GM04504 (cell line): ENCODE data around the gene GABBR2.

Experiments
- DNase-seq: peaks from one replicate; pipeline ENCODE4 v3.0.0-alpha.2; 2012; ENCODE audit warnings: low read depth

Gene GABBR2

GRCh38 chr9:98442114-98442513 lies 266.6 kb downstream of the GABBR2 start:
- DNase-seq: no peak

DNA sequence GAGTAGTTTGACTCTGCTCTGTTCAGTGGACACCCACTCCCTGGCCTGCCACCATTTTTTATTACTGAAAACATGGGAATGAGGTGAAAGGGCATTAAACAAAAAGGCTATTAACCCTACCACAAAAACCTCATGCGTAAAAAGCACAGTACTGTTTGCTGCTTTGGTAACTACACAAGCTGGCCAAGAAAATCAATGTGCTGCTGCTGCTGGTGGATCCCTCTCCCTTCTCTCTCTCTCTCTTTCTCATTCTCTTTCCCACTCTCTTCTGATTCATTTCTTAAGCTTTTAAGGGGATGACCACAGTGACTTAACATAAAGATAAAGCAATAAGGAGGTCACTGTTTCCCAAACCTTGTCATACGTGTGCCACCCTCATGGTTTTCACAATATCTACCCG lies 270.1 kb downstream of the GABBR2 start:
- no peak for DNase-seq

- DNase-seq: no peak
These were observed 271.2 kb downstream of the GABBR2 start for GRCh38 chr9:98437458-98438034.

- no peak for DNase-seq
These were observed 275.8 kb downstream of the GABBR2 start for GRCh38 chr9:98432960-98433359.

- DNase-seq: no peak
These were observed 276.6 kb downstream of the GABBR2 start for GRCh38 chr9:98432134-98432533.

- peak; percentile 17 for DNase-seq
These were observed 278.0 kb downstream of the GABBR2 start for GRCh38 chr9:98430535-98431292.

DNA sequence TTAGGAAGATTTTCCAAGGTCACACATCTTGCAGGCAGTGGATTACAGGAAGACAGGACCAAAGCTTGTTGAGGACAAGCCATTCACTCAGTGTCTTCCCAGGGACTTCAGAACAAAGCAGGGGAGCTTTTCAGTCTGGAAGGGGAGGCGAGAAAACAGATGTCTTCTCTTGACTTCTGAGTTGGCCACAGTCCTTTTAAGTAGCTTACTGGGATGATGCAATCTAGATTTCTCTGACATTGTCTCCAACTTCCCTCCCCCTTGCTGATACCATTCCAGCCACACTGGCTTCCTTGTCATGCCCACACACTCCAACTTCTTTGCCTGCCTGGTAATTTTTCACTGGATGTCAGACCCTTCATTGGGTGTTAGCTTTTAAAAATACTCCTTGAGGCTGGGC lies 279.1 kb downstream of the GABBR2 start:
- peak; percentile 67 for DNase-seq

DNA sequence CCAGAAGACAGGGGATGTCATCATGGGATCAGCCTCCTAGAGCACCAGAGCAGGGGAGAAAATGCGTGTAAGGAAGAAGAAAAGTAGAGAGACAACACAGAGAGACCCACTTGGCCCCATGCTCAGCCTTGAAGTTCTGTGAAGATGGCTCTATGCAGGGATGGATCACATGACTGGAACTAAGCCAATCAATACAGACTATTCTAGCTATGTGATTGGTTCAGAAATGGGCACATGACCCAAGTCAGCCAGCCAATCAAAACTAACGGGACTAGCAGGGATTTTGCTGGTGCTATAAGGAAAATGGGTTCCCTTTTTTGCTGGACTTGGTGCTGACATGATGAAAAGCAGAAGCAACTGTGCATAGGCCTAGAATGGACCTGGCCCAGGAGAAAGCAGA lies 280.3 kb downstream of the GABBR2 start:
- no peak for DNase-seq

DNA sequence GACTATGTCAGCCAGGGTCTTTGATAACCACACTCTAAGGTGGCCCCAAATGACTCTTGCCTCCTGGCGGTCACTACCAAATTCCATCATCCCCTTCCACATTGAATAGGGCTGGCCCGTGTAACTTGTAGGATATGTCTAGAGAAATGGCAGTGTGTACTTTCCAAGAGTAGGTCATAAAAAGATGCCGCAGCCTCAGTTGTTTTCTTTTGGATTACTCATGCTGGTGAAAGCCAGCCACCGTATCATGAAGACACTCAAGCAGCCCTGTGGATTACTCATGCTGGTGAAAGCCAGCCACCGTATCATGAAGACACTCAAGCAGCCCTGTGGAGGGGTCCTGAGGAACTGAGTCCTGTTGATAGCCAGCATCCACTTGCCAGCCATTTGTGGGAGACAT lies 281.2 kb downstream of the GABBR2 start:
- no peak for DNase-seq

GRCh38 chr9:98425079-98425478 lies 283.7 kb downstream of the GABBR2 start:
- no peak for DNase-seq

GRCh38 chr9:98419260-98419603 lies 289.5 kb downstream of the GABBR2 start:
- DNase-seq: no peak

DNA sequence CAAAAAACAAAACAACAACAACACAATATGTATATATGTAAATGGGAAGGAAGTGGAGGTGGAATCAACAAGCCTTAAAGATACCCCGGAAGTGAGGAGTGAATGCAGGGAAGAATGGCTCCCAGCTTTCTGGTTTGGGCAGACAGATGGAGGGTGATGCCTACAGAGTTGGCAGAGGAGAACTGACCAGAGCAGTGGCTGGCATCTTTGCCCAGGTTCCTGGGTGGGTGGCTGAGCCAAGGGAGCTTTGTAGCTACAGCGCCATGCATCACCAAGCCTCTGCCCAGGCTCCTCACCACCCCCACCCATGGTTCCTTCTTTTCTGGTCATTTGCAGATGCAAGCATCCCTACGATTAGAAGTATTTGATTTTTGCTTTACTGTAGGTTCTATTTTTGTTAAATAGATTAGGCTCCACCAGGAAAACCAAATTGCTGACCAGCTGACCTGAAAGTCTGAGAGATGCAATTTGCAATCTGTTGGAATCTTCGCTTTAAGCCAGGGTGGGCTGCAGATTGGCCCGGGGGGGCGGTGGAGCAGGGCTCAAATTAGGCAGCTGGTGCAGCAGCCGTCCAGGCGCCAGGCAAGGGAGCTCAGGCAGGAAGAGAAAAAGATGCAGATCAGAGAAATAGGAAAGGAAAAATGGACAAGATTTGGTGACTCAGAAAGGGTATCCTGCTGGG lies 290.0 kb downstream of the GABBR2 start:
- no peak for DNase-seq

DNA sequence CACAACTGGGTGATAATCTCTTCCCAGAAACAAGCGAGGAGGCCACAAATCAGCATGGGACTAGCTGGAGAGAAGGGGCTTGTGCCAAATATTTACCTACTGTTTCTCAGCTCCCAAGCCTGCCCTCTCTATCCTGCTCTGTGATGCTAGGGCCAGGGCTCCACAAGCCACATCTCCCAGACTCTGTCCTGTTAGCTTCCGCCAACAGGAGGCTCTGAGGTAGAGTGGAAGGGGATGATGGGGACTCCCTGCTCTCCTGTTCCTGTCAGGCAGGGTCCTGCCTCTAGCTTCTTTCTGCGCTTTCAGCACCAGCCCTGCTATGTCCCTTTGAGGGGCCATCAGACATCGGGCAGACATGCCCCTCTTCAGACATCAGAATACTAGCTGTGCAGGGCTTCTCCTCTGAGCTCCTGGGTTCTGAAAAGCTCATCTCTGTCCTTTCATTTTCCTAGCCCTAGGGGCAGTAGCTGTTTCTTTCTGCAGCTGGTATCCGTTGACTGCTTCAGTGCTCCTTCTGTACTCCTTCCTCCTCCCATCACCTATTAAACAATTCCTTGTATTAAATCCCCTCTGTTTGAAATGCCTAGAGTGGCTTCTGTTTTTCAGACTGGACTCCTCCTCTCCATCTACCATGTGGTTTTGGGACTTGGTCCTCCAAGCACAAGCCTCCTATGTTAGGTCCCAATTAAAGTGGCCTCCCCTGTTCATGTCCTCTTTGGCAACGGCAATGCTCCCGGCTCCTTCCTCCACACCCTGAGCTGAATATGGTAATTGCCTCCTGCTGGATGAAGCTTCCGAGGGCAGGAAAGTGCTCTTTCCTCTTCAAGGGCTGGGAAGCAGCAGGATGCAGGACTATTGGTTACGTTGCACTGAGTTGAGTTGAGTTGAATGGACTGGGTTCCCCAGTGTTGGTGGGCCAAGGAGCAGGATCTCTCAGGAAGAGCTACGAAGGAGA lies 292.2 kb downstream of the GABBR2 start:
- no peak for DNase-seq

DNA sequence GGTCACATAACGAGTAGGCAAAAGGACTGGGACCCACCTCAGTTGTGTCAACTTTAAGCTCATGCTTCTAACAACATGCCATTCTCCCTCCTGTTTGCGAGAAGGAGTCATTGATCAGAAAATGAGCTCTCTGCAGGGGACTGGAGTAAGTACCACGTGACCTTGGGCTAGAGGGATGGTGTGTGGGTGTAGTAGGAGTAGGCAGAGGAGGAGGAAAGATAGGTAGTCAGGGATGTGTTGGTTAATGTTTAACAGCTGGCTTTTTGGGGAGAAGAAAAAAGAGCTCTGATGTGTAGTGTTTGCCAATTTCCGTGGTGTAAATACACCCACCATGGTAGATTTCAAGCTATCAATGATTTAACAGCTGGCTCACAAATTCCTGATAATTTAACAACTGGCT lies 293.0 kb downstream of the GABBR2 start:
- DNase-seq: no peak

- DNase-seq: no peak
These were observed 295.7 kb downstream of the GABBR2 start for GRCh38 chr9:98413084-98413483.

DNA sequence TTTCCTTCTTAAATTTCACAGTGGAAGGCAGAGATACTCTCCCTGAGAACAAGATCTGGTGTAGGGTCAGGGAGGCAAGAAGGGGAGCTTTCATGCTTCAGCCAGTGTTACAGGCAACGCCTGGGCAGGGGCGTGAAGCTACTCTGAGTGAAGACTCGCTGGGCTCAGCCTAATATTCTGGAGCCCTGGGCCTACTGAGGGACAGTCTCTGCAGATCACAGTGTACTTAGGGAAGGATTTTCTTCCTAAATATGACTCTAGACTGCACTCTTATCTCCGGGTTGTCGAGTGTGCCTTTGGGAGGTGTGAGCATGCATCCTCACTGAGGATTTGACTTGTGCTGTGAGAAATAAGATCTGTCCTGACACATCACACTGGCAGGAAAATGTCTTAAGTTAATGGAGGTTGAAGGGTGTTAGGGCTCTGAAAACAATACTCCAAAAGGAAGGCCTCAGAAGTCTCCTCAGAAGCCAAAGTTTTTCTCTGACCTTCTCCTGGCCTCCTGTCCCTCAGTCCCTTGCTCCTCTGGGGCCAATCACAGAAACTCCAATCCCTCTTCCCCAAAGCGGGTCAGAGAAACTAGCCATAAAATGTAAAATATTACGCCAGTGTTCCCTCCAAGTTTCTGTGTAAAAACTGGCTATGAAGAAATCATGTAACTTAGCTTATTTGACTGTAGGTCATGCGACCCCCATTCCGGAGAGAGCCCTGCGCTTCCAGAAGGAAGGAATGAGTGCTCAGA lies 296.5 kb downstream of the GABBR2 start:
- DNase-seq: no peak

DNA sequence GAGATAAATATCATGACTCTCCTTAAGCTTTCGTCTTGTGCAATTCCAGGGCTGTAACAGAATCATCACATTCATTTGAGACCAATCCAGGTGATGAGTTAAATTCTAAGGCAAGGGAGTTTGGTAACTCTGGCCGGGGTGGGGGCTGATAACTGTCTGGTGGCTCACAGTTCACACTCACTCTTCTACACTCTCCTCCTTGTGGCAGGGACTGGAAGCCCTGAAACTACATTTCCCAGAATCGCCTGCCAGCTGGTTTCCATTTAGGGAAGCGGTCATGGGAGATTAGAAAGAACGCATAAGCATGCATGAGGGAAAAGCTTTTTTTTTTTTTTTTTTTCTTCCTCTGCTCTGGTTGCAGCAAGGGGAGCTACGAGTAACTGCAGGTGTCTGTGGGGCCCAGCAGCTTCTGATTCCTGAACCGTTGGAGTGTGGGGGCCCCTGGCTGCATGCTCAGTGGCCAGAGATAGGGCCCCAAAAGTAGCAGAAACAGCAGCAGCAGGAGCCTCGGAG lies 298.5 kb downstream of the GABBR2 start:
- DNase-seq: peak; percentile 95

DNA sequence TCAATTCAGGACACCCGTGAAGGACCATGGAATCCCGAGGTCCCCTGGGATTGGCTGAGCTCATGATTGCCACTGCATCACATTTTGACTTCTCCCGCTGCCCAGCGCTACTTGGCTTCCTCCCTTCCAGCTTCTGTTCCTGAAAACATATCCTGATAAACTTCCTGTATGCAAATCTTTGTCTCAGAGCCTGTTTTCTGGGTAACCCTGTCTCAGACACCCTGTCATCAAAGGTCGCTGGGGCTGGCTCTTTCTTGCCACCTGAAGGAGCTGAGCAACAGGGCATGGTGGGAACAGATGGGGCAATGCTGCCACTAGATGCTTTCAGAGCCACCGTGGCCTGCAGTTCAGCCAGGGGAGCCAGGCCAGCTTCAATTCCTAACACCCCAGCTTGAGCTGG lies 299.0 kb downstream of the GABBR2 start:
- DNase-seq: no peak

DNA sequence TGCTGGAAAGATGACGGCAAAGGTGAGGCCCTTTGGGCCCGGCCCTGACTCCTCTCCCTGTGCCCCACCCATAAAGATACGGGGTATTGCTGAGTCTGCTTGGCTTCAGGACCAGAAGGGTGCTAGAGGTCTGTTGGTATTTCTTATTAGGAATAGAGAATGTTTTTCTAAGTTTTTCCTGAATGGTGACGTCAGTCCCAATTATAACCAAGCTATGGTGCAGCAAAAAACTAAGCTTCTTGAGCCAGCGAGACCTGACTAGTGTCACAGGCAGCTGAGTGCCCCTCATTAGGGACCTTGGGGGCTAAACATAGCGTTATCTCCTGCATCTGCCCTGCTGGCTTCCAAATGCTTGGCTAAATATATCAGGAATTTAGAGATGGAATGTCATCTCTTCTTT lies 302.3 kb downstream of the GABBR2 start:
- DNase-seq: no peak

DNA sequence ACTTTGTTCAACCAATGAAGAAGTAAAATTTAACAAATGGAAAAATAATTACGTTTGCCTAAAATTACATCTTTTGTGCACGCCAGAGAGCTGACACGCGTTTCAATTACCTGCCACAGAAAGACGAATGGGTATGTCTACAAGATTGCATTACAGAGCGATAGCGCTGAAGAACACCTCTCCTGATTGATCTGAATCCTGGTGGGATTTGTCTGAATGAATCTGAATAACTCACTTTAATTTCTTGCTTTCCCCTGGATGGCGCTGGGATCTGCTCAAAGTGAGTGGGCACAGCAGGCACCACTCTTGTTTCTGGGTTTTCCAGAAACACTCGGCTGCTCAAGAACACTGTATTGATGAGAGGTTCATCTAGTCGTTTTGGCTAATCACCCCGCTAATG lies 304.5 kb downstream of the GABBR2 start:
- DNase-seq: no peak

DNA sequence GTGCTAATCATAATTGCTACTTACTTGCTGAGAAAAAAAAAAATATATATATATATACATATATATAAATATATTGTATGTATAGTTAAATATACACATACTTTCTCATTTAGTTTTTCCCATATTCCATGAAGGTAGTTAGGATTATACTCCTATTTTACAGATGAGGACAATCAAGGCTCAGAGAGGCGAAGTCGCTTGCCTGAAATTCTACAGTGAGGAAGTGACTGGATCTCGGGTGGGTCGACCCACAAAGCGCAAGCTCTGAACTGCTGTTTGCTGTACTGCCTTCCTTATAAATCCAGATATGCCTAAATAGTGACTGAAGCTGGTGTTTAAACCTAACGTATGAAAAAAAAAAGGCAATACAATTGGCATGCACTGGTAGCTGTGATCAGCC lies 305.0 kb downstream of the GABBR2 start:
- no peak for DNase-seq
